HL-60/S4 treated with retinoic acid at 250 ng/mL for 4 days and 3 days (cell line): ENCODE measurements around the gene SASS6.

ENCODE experiments used
- in situ Hi-C: fragments of 300-500 bp; cut with MboI; formaldehyde crosslinking; loops from 2 replicates; pipeline ENCODE4 v1.7.0; 2022; ENCODE audit warnings: low sequenced_read_pairs

Gene SASS6

DNA sequence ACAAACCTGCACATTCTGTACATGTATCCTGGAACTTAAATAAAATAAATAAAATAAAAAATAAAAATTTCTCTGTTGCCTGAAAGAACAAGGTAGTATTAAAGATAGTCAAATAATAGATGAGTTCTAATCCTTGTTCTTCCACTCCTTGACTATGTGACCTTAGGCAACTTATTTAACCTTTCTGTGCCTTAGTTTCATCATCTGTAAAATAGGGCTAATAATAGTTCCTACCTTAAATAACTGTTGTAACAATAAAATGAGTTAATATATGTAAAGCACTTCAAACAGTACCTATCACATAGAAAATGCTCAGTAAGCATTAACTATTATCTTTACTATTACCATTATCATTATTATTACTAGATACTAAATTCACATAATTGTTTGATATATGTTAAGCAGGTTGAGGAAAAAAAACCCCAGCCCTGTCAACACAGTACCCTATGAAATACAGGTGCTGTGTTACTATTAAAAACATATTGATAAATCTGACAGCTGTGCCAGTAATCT lies 23.1 kb downstream of the SASS6 start:
- in situ Hi-C loops = no loop called here

- in situ Hi-C loops = no loop called here
These were observed 25.0 kb downstream of the SASS6 start for GRCh38 chr1:100107696-100108095.

- in situ Hi-C loops = no loop called here
These were observed 31.2 kb downstream of the SASS6 start for GRCh38 chr1:100101564-100101963.

DNA sequence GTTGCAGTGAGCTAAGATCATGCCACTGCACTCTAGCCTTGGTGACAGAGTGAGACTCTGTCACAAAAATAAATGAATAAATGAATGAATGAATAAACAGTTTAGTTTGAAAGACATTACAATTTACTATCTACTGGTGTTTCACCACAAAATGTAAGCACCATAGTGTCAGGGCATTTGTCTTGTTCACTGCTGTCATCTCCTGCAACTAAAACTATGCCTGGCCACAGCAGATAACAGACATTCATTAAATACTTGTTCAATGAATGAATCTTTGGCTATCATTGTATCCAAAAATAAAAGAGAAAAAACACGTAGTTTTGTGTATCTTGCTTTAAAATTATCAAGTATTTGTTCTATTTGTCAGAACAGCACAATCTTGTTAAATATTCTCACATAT lies 32.5 kb downstream of the SASS6 start:
- in situ Hi-C loops = no loop called here

DNA sequence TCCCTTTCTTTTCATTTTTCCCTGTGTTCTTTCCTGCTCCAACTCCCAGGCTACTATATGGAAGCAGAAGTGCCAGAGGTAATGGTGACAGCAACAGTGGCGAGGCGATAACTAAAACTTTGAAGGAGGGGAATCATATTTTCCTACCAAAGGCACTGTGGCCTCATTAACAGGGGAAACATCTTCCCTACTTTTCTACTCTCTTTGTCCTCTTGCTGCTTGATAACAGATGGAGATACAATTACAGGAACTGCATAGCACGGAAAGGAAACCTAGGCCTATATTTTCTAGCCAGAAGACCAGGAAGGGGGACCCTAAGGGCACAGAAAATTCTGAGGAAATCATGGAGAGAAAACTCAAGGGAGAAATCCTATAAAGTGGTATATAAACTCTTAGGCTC lies 42.3 kb downstream of the SASS6 start:
- in situ Hi-C loops = no loop called here

GRCh38 chr1:100089082-100089481 lies 43.6 kb downstream of the SASS6 start:
- in situ Hi-C loops = no loop called here

- in situ Hi-C loops = no loop called here
These were observed 45.3 kb downstream of the SASS6 start for GRCh38 chr1:100087396-100087795.

DNA sequence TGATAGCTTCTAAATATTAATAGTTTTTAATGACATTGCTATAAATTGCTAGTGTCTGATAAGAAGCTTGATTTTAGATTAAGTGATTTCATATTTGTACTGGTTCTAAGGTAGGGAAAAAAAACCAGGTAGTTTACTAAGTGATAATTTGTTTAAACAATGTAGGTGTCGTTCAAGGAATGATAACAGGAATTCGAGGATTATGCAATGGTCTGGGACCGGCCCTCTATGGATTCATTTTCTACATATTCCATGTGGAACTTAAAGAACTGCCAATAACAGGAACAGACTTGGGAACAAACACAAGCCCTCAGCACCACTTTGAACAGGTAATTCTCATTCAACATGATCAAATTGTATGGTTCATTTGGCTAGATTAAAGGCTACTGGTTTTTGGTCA lies 52.4 kb downstream of the SASS6 start:
- in situ Hi-C loops = no loop called here

- in situ Hi-C loops = no loop called here
These were observed 55.2 kb downstream of the SASS6 start for GRCh38 chr1:100077531-100077930.

DNA sequence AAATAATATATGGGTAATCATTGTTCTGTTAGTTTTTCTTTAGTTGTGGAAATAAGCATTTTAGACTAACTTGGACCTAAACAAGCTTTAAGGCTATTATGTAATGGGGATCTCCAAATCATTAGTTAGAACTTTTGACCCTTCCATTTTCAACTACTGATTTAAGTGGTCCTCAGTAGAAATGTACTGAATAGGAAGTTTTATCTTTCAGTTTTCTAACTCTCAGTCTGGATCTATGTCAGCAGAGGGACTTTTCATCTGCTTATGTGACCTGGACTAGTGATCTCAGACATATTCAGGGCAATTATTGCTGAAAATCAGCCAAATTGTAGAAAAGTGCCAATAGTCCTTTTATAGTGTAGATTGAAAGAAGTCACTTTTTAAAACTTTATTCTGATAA lies 56.0 kb downstream of the SASS6 start:
- in situ Hi-C loops = no loop called here

GRCh38 chr1:100076319-100076718 lies 56.4 kb downstream of the SASS6 start:
- in situ Hi-C loops = no loop called here

- in situ Hi-C loops = no loop called here
These were observed 57.0 kb downstream of the SASS6 start for GRCh38 chr1:100075773-100076172.

GRCh38 chr1:100074604-100075395 lies 57.9 kb downstream of the SASS6 start:
- in situ Hi-C loops = no loop called here

DNA sequence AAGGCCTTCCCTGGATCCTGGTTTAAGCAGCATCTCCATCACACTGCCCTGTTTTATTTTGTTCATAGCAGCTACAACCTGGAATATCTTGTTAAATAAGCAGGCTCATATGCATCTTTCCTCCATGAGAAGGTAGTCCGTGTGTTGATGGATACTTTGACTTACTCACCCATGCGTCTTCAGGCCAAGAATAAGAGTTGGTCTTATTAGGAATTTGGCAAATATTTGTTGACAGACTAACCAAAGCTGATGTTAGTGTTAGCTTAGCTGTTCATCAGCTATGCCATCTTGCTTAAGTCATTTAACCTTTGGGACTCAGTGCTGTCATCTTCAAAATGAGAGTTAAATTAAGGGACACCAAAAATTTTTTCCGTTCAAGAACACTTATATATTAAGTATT lies 59.2 kb downstream of the SASS6 start:
- in situ Hi-C loops = no loop called here

DNA sequence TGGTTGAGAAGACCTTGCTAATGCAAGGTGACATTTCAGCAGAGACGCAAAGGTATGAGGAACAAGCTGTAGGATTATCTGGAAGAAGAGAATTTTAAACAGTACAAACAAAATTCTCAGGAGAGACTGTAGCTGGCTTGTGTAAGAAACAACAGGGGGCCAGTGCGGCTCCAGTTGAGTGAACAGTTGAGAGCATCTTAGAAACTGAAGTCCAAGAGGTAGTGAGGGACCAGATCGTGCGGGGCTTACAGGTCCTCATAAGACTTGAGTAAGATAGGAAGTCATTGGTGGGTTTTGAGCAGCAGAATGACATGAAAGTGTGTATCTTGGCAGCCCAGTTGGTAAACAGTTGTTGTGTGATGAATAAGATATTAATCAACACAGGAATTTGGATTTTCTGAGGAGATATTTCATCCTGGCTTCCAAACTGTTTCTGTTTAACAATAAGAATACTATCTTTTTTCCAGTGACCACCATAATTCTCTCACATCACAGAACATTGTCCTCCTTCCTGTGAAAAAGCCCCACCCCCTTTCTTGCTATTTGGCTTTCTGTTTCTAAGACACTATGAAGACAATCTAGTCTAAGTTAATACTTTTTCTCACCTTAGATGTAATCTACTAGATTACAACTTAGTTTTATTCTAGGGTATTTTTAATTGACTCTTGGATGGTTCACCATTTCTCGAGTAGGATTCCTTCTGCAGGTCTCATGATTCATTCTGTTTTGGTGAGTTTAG lies 62.4 kb downstream of the SASS6 start:
- in situ Hi-C loops = no loop called here

- in situ Hi-C loops = no loop called here
These were observed 66.8 kb downstream of the SASS6 start for GRCh38 chr1:100065969-100066227.

DNA sequence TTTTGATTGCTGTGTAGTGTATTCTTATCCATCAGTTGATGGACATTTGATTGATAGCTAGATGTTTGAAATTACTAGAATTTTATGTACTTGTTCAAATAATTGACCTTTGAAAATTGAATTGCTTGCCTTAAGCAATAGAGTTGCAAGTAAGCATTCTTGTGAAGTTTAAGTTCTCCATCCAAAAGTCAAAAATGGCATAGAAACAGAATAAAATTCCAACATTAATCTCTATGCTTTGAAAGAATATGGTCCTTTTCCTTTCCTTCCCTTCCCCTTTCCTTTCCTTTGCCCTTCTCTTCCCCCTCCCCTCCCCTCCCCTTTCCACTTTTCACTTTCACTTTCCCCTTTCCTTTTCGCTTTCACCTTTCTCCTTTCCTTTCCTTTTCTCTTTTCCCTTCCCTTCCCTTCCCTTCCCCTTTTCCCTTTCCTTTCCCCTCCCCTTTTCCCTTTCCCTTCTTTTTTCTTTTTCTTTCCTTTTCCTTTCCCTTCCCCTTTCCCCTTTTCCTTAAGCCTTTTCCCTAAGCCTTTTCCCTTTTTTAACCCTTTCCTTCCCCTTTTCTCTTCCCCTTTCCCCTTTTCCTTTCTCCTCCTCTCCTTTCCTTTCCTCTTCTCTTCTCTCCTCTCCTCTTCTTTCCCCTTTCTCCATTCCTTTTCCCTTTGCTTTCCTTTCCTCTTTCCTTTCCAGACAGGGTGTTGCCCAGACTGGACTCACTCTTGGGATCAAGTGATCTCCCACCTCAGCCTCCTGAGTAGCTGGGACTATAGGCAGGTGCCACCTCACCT lies 67.4 kb downstream of the SASS6 start:
- in situ Hi-C loops = no loop called here

DNA sequence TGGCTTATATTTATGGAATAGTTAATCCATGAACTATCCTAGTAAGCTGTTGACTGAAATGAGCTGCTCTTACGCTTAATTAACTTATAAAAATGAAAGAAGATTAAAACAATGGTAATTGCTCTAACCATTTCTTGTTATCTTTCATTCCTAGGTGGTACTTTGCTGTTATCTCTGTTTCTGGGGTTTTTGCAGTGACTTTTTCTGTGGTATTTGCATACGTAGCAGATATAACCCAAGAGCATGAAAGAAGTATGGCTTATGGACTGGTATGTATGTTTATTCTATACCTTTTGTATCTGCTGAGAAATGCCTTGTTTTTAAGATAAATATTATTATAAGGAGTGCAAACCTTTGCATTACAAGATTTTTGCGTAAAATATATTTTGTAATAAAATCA lies 71.0 kb downstream of the SASS6 start:
- in situ Hi-C loops = no loop called here

DNA sequence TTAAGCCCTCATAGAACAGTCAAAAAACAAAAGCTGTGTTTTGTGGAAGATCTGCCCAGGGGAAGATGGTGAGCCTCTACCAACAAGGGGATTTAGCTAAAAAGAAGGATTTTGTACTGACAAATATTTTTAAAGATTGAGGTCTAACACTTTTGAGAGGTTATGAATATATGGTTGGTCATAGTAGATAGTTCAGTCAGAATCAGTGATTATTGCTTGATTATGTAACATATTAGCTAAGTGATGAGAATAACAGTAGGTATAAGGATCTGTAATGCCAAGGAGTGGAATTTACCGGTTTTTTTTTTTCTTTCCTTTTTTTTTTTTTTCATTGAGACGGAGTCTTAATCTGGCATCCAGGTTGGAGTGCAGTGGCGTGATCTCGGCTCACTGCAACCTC lies 79.0 kb downstream of the SASS6 start:
- in situ Hi-C loops = no loop called here

DNA sequence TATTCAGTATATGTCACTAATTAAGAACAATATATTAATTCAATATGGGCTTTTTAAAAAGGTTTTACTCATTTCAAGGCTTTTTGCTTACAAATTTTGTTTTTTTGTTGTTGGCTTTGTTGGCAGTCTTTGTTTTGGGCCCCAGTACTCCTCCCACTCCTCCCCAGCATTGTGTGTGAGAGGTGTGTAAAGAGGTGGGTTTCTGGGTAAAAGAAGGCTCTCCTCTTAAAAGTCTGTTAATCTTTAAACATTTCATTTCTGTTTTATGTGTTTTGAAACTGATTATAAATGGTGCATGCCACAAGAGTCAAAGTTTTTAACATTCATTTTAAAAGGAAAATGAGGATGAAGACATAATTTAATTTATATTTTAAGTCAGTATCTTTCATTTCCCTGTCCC lies 79.6 kb downstream of the SASS6 start:
- in situ Hi-C loops = no loop called here

- in situ Hi-C loops = no loop called here
These were observed 80.8 kb downstream of the SASS6 start for GRCh38 chr1:100051893-100052292.

DNA sequence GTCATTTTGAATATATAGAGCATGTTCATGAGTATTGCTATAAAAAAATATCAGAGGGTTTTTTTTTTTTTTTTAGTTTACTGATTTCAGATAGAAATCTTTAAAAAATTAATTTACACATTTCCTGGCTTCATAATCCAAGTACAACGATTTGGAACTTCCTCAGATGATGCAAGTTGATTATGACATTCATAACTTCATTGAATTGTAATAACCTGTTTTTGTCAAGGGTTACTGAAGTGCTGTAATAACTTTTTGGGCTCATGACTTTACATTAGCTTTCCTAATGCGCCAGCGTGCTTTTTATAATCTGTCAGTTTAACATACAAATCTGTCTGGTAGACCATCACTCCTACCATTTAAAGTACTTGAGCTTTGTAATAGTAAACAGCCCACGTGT lies 81.3 kb downstream of the SASS6 start:
- in situ Hi-C loops = no loop called here
